Activated CD8-positive, alpha-beta memory T cell treated with anti-CD3 and anti-CD28 coated beads for 4 hours (primary cell): ENCODE results near the gene TRDMT1.
"Not testable (repeated sequence)": the region's sequence is repeated elsewhere in the genome, so short reads cannot be mapped to it uniquely, and the experiment has no call there.

Experiments
- DNase-seq, 2 donors: peaks; one replicate each; pipeline ENCODE4 v3.0.0-alpha.2; 2020; ENCODE audit warnings: low read depth in 2 of 2

TRDMT1 gene

DNA sequence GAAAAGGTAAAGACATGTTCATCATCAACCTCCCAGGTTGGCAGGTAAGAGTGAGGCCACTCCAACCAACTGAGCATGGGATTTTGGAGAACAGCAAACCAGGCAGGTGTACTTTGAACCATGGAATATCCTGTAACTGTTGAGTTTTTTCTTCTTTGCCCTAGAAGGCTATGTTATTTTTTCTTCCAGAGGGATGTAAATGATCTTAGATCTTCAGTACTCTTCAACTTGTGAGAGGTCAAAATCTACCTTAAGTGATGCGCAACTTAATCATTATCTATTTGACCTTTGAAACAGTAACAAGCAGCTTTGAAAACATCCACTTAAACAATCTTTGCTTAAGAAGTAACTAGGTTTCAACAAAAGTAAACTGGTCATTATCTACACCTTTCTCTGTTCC is 71.7 kb downstream of the TRDMT1 start, which contains the start of gene CUBN:
Gene CUBN (minus strand): TSS at position 71 of the 400 bp plus-strand sequence. CDS start 46 bp downstream, at position 25.
- DNase-seq = no peak

DNA sequence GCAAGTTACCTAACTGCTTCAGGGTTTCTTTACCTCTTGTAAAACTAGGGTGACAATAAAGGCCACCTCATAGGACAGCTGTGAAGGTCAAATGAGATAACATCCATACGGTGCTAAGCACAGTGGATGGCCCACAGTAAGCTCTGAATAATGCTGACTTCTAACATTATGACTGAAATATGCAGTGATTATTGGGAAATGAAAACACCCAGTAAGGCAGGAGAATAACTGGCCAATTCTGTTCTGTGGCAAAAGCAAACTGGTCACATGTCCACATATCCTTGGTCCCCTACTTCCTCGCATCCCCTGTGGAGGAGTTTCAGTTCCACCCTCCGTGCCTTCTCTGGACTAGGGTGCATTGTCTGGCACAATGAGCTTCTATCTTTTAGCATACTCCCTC is 73.2 kb downstream of the TRDMT1 start:
- DNase-seq = no peak

DNA sequence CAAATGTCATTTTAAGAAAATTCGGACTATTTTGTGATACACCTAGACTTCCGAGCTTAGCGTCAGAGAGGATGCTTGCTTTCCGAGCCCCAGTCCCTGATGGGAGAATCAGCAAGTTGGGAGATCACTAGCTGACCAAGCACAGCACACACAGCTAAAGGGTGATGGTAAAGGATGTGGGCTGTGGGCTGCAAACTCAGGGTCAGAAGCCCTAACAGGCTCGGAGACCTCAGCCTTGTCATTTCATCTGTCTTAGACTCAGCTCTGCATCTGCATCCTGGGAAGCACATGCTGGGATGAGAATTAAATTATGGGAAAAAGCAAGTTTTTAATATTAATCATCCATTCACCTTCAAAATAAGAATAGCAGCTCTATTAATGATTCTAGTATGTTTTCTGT is 75.1 kb downstream of the TRDMT1 start:
- DNase-seq = no peak

DNA sequence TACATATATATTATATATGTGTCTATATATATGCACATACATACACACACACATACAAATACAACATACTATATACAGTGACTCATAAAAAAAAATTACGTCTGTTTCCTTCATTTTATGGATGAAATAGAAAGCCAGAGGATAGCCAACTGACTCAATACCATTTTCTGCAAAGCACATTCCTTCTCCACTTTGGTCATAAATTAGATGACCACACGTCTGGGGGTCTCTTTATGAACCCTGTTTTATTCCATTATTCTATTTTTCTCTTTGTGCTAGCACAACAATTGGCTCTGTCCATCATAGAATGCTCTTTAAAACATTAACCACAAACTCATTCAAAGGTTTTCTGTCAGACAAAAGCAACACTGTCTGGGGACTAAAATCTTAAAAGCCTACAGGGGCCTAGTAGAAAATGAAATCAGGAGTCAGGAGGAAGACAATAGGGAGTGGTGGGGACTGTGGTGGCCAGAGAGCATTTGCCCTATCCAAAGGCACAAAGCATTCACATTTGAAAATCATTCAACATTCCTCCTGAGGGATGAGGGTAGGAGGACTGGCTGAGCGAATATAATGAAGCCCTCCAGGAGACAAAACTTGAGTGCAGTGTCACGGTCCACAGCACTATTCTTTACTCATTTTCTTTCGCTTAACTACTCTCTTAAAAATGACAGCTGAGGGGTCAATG is 76.1 kb downstream of the TRDMT1 start:
- no peak for DNase-seq

DNA sequence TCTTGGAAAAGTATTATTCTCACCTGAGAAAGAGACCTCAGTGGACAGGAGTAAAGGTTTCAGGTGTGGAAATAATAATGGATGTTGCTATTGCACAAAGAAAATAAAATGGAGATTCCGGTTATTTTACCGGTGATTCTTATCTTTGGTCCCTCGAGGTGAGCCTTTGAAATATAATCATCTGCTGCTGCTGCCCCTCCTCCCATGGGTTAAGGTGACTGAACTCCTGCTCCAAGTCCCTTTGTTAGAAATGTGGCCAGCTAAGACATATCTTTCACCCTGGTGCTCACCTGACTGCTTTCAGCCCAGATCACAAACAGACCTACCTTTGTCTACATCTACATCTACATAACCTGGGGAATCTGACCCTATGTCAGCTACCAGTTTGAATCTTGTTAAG is 77.5 kb downstream of the TRDMT1 start:
- DNase-seq = no peak

DNA sequence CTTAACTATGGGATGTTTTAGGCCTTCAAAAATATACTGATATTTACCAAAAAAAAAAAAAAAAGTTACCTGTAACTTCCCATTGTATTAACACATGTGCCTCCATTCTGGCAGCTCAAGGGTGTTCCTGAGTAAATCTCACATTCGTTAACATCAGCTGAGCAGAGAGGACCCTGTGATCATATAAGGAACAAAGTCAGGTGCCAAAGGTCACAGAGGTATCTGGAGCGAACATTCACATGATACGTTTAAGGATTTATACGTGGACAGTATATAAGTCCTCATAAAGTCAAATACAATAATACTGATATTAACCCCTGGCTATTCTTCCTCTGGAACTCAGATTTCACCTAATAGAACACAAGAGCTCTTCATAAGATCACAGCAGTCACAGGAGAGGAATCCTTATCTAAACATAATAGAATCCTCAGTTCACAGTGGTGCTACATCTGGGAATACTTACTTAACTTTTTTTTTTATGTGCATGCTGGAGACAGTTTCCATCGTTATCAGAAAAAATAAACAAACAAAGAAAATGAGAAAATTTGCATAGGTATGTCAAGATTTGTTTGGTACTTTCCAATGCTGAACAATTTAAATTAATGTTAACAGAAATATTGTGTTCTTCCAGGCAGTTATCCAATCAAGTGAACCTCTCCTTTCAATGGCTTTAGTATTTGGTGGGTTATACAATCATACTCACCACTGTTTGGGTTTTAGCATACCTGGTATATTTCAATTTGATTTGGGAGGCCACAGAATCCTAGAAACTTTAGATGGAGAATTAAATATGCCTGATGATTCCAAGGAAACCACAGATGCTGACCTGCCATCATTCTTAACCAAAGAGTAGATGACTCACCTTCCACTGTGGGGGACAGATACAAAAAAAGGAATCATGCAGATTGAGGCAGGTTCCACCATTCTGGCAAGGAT is 78.5 kb downstream of the TRDMT1 start:
- no peak for DNase-seq

DNA sequence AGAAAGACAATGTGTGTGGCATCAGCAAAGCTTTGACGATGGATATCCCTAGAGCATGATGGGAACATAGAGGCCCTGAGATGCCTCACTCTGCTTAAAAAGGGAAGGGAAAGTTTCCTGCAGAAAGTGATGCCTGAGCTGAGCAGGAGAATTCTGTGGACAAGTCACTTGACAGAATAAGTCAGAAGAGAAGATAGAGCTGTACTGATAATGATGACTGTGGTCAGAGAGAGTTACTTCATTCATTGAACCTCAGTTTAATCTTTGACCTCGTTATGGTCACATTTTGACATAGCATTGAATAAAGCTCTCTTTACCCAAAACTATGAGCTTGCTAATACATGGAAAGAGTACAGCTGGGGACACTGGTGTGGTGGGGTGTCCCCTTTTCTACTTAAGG is 79.4 kb downstream of the TRDMT1 start:
- no peak for DNase-seq

DNA sequence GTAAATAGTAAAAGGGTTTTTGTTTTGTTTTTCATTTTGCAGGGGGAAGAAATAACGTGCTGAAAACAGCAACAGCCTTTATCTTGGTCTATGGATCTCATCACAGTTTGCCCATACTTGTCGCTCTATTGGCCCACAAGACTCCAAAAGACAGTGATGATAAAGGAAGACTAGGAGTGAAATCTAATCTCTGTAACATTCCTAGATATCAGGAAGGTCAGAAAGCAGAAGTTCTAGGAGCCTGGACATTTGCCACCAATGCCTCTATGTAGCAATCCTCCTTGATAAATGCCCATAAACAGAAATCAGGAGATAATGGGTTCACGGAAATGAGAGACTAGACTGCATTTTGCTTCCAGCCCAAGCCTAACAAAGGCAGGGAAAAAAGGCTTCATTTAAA is 80.8 kb downstream of the TRDMT1 start:
- no peak for DNase-seq

DNA sequence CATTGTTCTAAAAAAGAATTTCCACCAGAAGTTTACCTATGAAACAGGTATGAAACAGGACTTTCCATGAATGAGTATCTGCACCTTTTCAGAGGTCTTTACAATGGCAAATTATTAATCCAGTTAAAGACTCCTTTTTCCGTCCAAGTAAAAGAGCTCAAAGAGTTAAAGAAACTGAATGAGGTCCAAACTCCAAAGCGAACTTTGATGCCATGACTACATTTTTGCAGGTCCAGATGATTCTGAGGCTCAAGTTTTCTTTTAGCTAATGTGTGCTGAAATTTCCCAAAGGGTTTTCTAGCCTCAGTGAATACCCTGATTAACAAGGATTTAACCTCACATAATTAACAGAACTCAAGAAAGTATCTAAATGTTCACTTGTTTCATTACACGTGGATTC is 81.6 kb downstream of the TRDMT1 start:
- no peak for DNase-seq

DNA sequence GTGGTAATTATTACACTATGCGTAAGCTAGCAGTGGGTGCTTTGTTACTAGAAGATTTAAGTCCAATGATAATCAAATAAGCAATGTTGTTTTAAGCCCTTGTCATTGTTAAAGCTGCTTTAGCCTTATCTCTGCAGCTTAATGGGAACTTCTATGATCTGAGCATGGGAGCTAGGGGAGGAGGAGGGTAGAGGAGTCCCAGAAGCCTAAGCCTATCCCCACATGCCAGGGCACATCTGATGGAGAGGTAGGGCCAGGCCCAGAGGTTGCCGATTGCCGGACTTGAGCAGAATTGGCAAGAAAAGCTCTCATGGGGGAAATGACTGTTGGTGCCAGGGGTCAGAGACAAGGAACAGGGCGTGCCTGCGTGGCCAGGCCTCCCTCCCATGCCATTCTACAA is 85.3 kb downstream of the TRDMT1 start:
- DNase-seq = no peak

DNA sequence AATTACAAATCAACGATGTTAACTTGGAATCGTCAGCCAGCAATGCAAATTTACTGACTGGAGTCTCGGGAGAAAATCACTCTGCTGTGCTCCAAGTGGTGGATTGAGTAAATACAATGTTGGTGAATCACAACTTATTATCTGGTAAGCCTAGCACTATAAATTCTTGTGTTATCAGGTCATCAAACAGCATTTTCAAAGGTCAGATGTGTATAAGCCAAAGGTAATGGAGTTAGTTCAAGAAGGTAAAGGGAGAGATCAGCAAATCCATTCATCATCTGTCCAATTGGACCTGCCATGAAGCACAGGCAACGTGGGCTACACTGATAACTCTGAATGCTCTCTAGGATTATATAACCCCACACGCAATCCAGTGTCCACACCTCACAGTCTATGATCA is 85.8 kb downstream of the TRDMT1 start:
- no peak for DNase-seq

DNA sequence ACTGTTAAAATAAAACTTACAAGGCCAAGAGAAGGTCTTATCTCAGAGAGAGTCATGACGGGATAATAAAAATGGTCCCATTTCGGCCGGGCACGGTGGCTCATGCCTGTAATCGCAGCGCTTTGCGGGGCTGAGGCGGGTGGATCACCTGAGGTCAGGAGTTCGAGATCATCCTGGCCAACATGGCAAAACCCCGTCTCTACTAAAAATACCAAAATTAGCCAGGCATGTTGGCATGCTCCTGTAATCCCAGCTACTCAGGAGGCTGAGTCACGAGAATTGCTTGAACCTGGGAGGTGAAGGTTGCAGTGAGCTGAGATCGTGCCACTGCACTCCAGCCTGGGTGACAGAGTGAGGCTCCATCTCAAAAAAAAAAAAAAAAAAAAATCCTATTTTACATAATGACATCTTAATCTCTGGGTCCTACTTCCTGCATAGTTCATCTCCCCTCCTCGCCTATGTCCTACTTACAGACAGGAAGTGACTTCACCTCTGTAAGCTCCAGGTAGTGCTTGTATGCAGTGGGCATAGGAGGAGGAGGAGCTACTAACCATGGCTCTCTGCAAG is 86.5 kb downstream of the TRDMT1 start:
- DNase-seq = not testable (repeated sequence)

DNA sequence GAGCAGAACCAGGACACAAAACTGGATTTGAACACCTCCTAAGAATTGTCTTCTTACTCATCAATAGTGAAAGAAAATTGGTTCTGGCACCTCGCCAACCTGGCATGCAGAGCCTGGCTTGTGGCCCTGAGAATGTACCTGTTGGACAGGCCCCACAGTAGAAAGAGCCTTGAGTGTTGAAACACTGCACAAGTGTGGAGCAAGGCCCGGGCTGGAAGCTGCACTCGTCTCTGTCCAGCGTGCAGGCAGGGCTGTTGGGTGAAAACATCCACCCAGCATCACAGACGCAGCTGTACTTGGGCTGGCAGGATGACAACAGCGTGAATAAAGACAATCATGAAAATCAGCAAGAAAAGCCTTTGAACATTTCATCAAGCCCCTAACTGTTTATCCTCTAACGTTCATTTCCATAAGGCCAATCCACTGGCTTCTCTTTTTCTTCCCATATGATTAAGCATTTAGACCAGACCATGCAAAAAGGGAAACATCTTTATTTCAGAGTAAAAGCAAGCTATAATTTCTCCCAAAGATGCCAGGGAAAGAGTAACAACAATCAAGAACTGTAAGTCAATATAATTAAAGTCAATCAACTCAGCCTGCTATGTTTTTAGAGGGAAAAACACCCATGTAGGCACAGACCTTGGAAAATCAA is 87.5 kb downstream of the TRDMT1 start:
- DNase-seq = no peak

DNA sequence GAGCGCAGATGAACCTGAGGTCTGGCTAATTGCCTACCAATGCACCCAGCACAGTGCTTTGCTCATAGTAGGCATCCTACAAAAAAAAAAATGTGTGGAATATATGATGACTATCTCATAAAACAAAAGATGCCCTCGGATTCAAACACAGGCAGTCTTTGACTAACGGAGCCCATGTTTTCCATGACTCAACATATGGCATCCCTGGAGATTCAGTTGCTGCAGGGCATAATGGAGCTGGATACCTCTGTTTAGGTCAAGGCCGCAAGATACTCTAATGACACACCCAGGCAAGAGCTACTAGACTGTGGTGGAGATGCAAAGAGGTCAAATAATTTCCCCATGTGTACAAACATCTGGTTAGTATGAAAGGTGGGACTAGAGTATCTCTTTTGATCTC is 88.1 kb downstream of the TRDMT1 start:
- DNase-seq = no peak

DNA sequence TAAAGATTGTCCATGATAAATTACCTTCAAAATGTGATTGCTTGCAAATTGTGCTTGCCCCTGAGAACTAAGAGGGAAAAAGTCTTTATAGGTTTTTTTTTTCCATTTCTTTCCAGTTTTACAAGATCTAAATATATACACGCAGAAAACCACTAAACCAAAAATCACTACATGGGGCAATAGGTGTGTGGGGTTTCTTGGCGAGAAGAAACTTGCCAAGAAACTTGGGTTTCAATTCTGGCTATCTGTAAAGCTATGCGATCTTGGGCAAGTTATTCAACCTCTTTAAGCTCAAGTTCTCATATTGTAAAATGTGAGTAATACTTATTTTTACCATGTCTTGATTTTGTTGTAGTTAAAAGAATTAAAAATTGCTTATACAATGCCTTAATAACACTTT is 88.9 kb downstream of the TRDMT1 start:
- no peak for DNase-seq

DNA sequence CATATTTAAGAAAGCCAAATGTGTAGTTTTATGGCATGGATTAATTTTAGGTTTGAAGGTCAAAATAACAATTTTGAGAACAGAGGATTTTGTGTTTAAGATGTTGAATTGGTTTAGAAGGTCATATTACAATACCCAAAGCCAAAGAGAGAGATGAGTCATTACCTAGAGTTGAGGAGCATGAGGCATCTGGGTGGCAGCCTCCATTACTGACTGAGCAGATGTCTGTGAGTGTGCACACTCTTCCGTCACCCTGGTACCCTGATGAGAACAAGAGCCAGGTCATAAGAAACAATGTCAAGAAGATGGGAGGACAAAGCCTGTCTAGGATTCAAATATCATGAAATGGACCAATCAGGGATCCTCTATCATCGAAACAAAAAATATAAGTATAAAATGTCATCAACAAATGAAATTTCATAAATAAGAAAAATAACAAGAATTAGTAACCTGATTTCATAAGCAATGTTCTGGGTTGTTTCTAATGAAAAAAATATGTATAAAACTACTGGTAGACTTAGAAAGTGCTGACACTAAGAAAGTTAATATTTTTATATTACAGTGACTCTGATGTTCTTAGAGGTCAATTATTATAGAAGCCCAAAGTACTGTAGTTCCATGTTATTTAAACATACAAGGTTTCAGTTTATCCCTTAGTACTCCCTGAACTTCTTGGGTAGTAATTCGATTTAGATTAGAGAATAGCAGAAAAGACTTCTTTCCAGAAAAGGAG is 91.8 kb downstream of the TRDMT1 start:
- DNase-seq = no peak

DNA sequence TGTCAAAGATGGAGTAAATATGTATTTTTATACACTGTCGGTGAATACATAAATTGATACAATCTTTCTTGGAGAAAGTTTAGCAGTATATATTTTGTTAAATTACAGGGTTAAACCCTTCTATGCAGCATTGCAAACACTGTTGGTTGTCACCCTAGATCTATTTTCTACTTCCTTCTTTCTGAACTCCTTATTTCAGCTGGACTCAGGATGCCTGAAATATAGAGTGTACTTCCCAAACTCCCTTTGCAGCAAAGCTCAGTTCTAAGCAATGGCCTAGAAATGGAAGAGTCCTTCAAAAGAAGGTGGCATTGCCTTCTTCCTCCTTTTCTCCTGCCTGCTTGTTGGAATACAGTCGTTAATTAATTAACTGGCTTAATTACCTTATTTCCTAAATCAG is 92.4 kb downstream of the TRDMT1 start:
- DNase-seq = no peak

DNA sequence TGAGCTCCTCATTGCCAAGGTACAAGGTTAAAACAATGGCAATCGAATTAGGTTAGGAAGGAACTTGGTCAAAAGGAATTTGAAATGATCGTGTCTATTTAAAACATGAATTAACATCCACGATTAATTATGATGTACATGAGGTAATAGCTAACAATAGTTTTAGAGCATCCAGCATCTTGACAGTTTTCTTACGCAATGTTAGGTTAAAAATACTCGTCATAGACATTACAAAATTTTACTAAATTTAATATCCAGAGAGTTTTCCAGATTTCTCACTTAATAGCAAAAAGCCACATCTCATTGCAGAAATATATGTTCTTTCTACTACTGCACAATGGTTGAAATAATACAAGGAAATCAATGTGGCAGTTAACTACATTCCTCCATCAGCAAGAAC is 94.5 kb downstream of the TRDMT1 start:
- no peak for DNase-seq

DNA sequence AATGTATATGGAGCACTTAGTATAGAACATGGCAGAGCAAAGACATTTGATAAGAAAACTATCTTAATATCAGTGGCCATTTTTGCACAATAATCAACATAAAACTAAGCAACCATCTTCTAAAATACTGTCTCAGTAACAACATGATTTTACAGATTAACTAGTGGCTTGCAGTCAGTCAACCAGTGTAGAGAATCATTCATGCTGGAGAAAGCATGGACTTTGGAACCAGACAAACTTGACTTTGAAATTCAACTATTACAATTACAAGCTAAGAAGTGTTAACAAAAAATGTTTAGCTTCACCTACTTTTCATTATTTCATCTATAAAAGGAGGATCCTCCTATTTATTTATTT is 99.6 kb downstream of the TRDMT1 start:
- no peak for DNase-seq

DNA sequence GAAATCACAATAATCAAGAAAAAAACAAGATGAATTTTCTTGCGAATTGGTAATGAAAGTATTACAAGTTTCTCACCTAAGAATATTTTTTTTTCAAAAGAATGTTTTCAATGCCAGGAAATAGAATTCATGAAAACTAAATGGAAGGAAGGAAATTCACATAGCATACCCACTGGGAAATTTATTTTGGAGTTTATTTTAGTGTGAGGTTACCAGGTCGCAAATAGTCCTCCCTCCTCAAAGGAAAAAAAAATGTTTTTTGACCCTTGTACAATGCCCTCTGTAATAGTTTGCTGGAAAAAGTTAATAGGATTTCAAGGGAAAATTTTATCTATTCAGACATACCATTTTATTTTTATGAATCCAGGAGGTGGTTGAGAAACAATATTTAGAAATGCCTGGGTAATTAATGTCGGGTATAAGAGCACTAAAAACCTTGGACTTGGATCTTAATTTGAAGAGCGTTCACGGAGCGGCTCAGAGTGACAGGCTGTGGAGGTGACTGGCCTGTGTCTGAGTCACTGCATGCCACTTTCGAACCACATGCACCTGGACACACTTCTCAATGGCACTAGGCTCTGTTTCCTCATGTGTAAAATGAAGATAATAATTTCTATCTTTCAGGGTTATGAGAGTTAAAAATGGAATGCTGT is 100.1 kb downstream of the TRDMT1 start:
- no peak for DNase-seq

DNA sequence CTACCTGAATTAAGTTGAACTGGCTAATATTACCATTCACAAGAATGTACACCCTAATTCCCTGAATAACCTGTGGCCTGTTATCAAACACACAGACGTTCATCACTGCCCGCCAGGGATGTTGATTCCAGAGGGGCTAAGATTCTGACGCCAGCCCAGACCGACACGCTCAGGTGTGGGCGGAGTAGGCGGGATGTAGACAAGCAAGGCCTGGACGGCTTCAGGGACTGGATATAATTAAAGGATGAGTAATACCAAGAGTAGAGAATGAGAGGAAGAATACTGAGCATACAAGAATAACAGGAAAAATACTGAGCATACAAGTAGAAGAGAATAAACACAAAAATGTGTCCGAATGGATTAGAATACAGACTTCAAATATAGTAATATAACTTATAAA is 100.9 kb downstream of the TRDMT1 start:
- no peak for DNase-seq
